22Rv1 (cell line): Measurements from ENCODE around the gene VDR.

Experiments
- ZFX ChIP-seq: fragments of 450-650 bp; IDR thresholded peaks from 2 replicates; pipeline ENCODE4 v1.6.1; 2017; ENCODE audit warnings: antibody characterized with exemption, borderline replicate concordance
- TF ChIP-seq, protein P1 (sequence below): fragments of 450-650 bp; IDR thresholded peaks from 2 replicates; pipeline ENCODE4 v1.5.1; 2017; ENCODE audit warnings: mild to moderate bottlenecking

DNA sequence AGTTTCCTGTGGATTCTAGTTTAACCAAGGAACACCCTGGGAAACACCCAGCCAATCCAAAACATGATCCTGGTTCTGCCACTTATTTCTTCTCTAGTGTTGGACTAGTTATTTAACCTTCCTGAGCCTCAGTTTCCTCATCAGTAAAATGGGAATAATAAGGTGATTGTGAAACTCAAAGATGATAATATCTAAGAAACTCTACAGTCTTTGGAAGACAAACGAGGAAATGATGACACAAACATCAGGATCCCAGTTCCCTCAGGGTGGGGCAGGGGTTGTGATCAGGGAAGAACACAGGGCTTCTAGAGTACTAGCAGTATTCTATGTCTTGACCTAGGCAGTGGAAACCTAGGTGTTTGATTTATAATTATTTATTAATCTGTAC, 40.5 kb upstream of the VDR start:
- TF ChIP-seq, protein P1, sequence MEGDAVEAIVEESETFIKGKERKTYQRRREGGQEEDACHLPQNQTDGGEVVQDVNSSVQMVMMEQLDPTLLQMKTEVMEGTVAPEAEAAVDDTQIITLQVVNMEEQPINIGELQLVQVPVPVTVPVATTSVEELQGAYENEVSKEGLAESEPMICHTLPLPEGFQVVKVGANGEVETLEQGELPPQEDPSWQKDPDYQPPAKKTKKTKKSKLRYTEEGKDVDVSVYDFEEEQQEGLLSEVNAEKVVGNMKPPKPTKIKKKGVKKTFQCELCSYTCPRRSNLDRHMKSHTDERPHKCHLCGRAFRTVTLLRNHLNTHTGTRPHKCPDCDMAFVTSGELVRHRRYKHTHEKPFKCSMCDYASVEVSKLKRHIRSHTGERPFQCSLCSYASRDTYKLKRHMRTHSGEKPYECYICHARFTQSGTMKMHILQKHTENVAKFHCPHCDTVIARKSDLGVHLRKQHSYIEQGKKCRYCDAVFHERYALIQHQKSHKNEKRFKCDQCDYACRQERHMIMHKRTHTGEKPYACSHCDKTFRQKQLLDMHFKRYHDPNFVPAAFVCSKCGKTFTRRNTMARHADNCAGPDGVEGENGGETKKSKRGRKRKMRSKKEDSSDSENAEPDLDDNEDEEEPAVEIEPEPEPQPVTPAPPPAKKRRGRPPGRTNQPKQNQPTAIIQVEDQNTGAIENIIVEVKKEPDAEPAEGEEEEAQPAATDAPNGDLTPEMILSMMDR: no peak
- TF ChIP-seq ZFX: no peak
